HG03097 (cell line): ENCODE measurements around the gene PKNOX1.
"Not testable (repeated sequence)": the region's sequence is repeated elsewhere in the genome, so short reads cannot be mapped to it uniquely, and the experiment has no call there.

Experiments used
- ATAC-seq: cut with Tn5 transposase; IDR thresholded peaks from one replicate; pipeline ENCODE4 v1.9.1; 2021; ENCODE audit not compliant: unreplicated experiment, low FRiP score

PKNOX1 gene

GRCh38 chr21:43016728-43017127, 42.4 kb downstream of the PKNOX1 start:
- no peak for ATAC-seq

- no peak for ATAC-seq
Measured at GRCh38 chr21:43018519-43018918, 44.2 kb downstream of the PKNOX1 start.

GRCh38 chr21:43020177-43020576, 45.8 kb downstream of the PKNOX1 start:
- no peak for ATAC-seq

- ATAC-seq: no peak
Measured at GRCh38 chr21:43020771-43021170, 46.4 kb downstream of the PKNOX1 start.

GRCh38 chr21:43021191-43021590, 46.8 kb downstream of the PKNOX1 start:
- no peak for ATAC-seq

- no peak for ATAC-seq
Measured at GRCh38 chr21:43021756-43022600, 47.6 kb downstream of the PKNOX1 start.

GRCh38 chr21:43023175-43023574, 48.8 kb downstream of the PKNOX1 start:
- ATAC-seq: no peak

- ATAC-seq: no peak
Measured at GRCh38 chr21:43024439-43025136, 50.2 kb downstream of the PKNOX1 start.

GRCh38 chr21:43025636-43026180, 51.3 kb downstream of the PKNOX1 start:
- ATAC-seq: no peak

- ATAC-seq: no peak
Measured at GRCh38 chr21:43027846-43028731, 53.7 kb downstream of the PKNOX1 start.

- no peak for ATAC-seq
Measured at GRCh38 chr21:43029785-43030184, 55.4 kb downstream of the PKNOX1 start.

GRCh38 chr21:43031121-43031619, 56.8 kb downstream of the PKNOX1 start:
- ATAC-seq: no peak

GRCh38 chr21:43034101-43034500, 59.7 kb downstream of the PKNOX1 start:
- no peak for ATAC-seq

- no peak for ATAC-seq
Measured at GRCh38 chr21:43034826-43035225, 60.5 kb downstream of the PKNOX1 start.

- not testable (repeated sequence) for ATAC-seq
Measured at GRCh38 chr21:43036889-43037288, 62.5 kb downstream of the PKNOX1 start.

GRCh38 chr21:43037918-43038658, 63.7 kb downstream of the PKNOX1 start:
- ATAC-seq: not testable (repeated sequence)

GRCh38 chr21:43038659-43039044, 64.3 kb downstream of the PKNOX1 start:
- ATAC-seq: not testable (repeated sequence)

- ATAC-seq: not testable (repeated sequence)
Measured at GRCh38 chr21:43042169-43042568, 67.8 kb downstream of the PKNOX1 start.

- ATAC-seq: not testable (repeated sequence)
Measured at GRCh38 chr21:43043291-43043690, 68.9 kb downstream of the PKNOX1 start.

GRCh38 chr21:43044547-43044946, 70.2 kb downstream of the PKNOX1 start:
- not testable (repeated sequence) for ATAC-seq
